Right lobe of liver (tissue), 6 donors: ENCODE results near the gene UPB1. TPM values are rescaled to one million over a fixed set of nuclear protein-coding genes. Genes with fewer than 3 reads are reported as not detected.

Source experiments
- ATAC-seq, 4 donors: fragments of 200-7000 bp; cut with Tn5 transposase; one replicate each; pipeline ENCODE4 v1.9.1; 2020; ENCODE audit warnings: mild to moderate bottlenecking in 4 of 4, moderate library complexity in 4 of 4
- DNase-seq, 3 donors: peaks; one replicate each; pipeline ENCODE4 v3.0.0-alpha.2; 2020
- H3K27ac ChIP-seq, 3 donors: fragments of 200-600 bp; one replicate each; pipeline ENCODE4 v1.8.0; 2022
- H3K27me3 ChIP-seq, 2 donors: fragments of 200-600 bp; one replicate each; pipeline ENCODE4 v1.8.0; 2022
- H3K36me3 ChIP-seq, 4 donors: fragments of 200-600 bp; sonication (generic) in 1 of 4; one replicate each; pipeline versions ENCODE4 v1.5.1 to v1.8.0; 2017 to 2022; ENCODE audit warnings: control low read depth in 1 of 4
- H3K4me1 ChIP-seq, 4 donors: fragments of 200-600 bp; sonication (generic) in 1 of 4; one replicate each; pipeline versions ENCODE4 v1.5.1 to v1.8.0; 2017 to 2022; ENCODE audit warnings: control low read depth in 1 of 4
- H3K4me3 ChIP-seq, 3 donors: fragments of 200-600 bp; one replicate each; pipeline ENCODE4 v1.8.0; 2022
- H3K9me3 ChIP-seq, 4 donors: fragments of 200-600 bp; sonication (generic) in 1 of 4; one replicate each; pipeline versions ENCODE4 v1.5.1 to v1.8.0; 2017 to 2022; ENCODE audit warnings: control low read depth in 1 of 4
- POLR2A ChIP-seq: fragments of 450-650 bp; IDR thresholded peaks from one replicate; pipeline ENCODE4 v1.6.1; 2017; ENCODE audit warnings: antibody characterized with exemption, mild to moderate bottlenecking
- WGBS: methylation state at CpG from one replicate; pipeline ENCODE4 v1.1.6; 2018; ENCODE audit warnings: low coverage, low lambda C conversion rate; ENCODE audit not compliant: insufficient coverage; ENCODE audit errors: missing lambda C conversion rate; 5-methylcytosine and 5-hydroxymethylcytosine counted together
- intact Hi-C, 2 donors: fragments of 100-400 bp; cut with DNase I; formaldehyde crosslinking; loops; one replicate each; pipeline versions ENCODE4 v1.11.2 to v1.14.1; 2022
- total RNA-seq, 6 experiments: library from RNA; depleted of rRNA in 2 of 6; stranded (reverse); fragments of >200 nt in 2 of 6; fragmentation: NEBNext Ultra II Directional in 3 of 6; extraction: Animal tissue kit (Norgen Biotek cat#: 25700) in 3 of 6; gene quantifications; one replicate each; pipeline versions ENCODE4 v1.1.0 to v1.2.4, GENCODE V29; 2016 to 2023
- TF ChIP-seq, protein P1 (sequence below), 4 donors: fragments of 200-600 bp in 3 of 4; fragments of 450-650 bp in 1 of 4; IDR thresholded peaks; one replicate each; pipeline versions ENCODE4 v1.5.1 to v1.8.0; 2016 to 2022; ENCODE audit warnings: antibody characterized with exemption in 4 of 4, mild to moderate bottlenecking in 2 of 4
- donor health status: DM: no; HTN: yes; CAD: no.
- donor health status: DM: no; HTN: no; CAD: no.
- donor health status: DM: no; HTN: no; CAD: no.
- donor health status: DM: no; HTN: yes; CAD: no.
- donor health status: DM: no; HTN: yes; CAD: no.

Gene UPB1
- total RNA-seq, 6 experiments from 2014 or later = 50.6 to 169 (median 100) TPM

DNA sequence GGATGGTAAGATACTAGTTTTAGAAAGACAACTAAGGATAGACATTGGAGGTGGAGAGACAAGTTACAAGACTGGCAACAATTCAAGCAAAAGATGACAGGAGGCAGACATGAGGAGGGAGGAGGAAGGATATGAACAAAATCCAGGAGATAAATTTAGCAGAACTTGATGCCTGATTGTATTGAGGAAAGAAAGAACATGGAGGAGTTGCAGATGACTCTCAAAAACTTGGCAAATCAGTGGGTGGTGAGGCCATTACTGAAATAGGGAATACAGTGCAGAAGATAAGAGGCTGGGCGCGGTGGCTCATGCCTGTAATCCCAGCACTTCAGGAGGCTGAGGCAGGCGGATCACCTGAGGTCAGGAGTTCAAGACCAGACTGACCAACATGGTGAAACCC is 2.7 kb upstream of the UPB1 start:
- Histone ChIP-seq H3K4me3 (peak overlapping the region in 2 of 3 donors; percentile 80 to 95), H3K27me3 (no peaks in the 10 kb centered on the region), H3K36me3 (no peaks in the 10 kb centered on the region), H3K4me1 (peaks cover 0 to 30% (median 8%) of the 10 kb centered on the region in 4 donors), H3K9me3 (no peaks in the 10 kb centered on the region), H3K27ac (peak overlapping the region in 1 of 3 donors; percentile 94)
- TF ChIP-seq, protein P1, sequence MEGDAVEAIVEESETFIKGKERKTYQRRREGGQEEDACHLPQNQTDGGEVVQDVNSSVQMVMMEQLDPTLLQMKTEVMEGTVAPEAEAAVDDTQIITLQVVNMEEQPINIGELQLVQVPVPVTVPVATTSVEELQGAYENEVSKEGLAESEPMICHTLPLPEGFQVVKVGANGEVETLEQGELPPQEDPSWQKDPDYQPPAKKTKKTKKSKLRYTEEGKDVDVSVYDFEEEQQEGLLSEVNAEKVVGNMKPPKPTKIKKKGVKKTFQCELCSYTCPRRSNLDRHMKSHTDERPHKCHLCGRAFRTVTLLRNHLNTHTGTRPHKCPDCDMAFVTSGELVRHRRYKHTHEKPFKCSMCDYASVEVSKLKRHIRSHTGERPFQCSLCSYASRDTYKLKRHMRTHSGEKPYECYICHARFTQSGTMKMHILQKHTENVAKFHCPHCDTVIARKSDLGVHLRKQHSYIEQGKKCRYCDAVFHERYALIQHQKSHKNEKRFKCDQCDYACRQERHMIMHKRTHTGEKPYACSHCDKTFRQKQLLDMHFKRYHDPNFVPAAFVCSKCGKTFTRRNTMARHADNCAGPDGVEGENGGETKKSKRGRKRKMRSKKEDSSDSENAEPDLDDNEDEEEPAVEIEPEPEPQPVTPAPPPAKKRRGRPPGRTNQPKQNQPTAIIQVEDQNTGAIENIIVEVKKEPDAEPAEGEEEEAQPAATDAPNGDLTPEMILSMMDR (IDR thresholded peaks at IDR 0.05) = no peak
- TF ChIP-seq POLR2A = no peak
- DNase-seq = peak in 1 of 3 donors; percentile 14
- 48% methylated on average over 3 of the region's 3 CpGs for WGBS
- intact Hi-C loops = no loop called here
- no peak for ATAC-seq

DNA sequence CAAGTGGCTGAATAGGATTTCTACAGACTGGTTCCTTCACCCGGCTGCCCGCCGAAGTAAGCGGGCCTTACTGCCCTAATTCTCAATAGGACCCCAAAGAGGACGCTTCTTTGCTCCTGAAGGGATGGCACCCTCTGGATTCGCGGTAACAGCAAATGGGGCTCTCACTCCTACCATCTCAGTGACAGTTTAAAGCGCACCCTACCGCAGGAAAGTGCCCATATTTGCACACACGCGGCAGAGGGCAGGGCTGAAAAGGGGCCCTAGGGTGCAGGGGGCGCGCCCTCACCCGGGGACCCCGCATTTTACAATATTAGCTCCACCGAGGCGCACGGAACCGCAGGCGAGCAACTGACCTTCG is 985 bp upstream of the UPB1 start:
- Histone ChIP-seq H3K4me1 (peaks cover 0 to 30% (median 7%) of the 10 kb centered on the region in 4 donors), H3K9me3 (no peaks in the 10 kb centered on the region), H3K36me3 (no peaks in the 10 kb centered on the region), H3K27ac (peak overlapping the region; percentile 85 to 94 (median 90)), H3K4me3 (peak overlapping the region; percentile 56 to 95 (median 80)), H3K27me3 (no peaks in the 10 kb centered on the region)
- ATAC-seq (peak; percentile 1 to 10 (median 2)), DNase-seq (no peak)
- TF ChIP-seq POLR2A = no peak
- TF ChIP-seq, protein P1 (IDR thresholded peaks at IDR 0.05) = no peak
- intact Hi-C loops = no loop called here
- 16% methylated on average over 11 of the region's 21 CpGs for WGBS

DNA sequence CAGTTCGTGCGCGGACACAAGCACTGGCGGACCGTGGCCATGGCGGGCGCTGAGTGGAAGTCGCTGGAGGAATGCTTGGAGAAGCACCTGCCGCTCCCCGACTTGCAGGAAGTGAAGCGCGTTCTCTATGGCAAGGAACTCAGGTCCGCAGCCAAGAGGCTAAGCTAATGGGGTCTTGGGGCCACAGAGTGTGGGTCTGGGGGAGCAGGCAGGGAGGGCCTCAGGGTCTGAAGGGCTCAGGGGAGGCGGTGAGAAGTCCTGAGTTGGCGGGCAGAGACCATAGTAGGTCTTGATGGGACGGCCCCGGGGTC is 188 bp downstream of the UPB1 start:
- Histone ChIP-seq H3K36me3 (peaks cover 0 to 4% (median 0%) of the 10 kb centered on the region in 4 donors), H3K9me3 (no peaks in the 10 kb centered on the region), H3K4me1 (peaks cover 0 to 41% (median 13%) of the 10 kb centered on the region in 4 donors), H3K4me3 (peak overlapping the region; percentile 56 to 95 (median 87)), H3K27me3 (no peaks in the 10 kb centered on the region), H3K27ac (peak overlapping the region; percentile 71 to 90 (median 88))
- no peak for TF ChIP-seq POLR2A
- TF ChIP-seq, protein P1 (IDR thresholded peaks at IDR 0.05) = no peak
- ATAC-seq = peak; percentile 0 to 2 (median 0)
- no peak for DNase-seq
- intact Hi-C loops = no loop called here
- 58% methylated on average over 13 of the region's 17 CpGs for WGBS

DNA sequence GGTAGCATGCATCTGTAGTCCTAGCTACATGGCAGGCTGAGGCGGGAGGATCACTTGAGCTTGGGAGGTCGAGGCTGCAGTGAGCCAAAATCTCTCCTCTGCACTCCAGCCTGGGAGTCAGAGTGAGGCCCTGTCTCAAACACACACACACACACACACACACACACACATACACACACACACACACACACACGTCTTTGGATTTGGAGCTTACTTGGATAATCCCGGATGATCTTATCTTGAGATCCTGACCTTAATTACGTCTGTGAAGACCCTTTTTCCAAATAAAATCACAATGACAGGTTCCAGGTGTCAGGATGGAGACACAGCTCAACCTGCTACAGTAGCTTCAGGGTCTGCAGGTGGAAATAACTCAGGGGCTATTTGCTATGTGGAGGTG is 1.1 kb downstream of the UPB1 start:
- no peaks in the 10 kb centered on the region for H3K27me3 ChIP-seq
- H3K36me3 ChIP-seq = peaks cover 0 to 13% (median 3%) of the 10 kb centered on the region in 4 donors
- TF ChIP-seq POLR2A = no peak
- TF ChIP-seq, protein P1 (IDR thresholded peaks at IDR 0.05) = no peak
- peak in 1 of 3 donors; percentile 41 for DNase-seq
- intact Hi-C loops = no loop called here
- H3K9me3 ChIP-seq = no peaks in the 10 kb centered on the region
- no peak for ATAC-seq
- H3K27ac ChIP-seq = peak overlapping the region; percentile 71 to 90 (median 88)
- WGBS = 31% methylated on average over 3 of the region's 5 CpGs
- peaks cover 0 to 47% (median 16%) of the 10 kb centered on the region in 4 donors for H3K4me1 ChIP-seq
- H3K4me3 ChIP-seq = peak overlapping the region; percentile 56 to 95 (median 87)
